Measurements from ENCODE around the gene ZC3HAV1L.
A peak's percentile ranks its signal among the peaks of the same experiment; 100 is the strongest.
"Not testable (repeated sequence)": the region's sequence is repeated elsewhere in the genome, so short reads cannot be mapped to it uniquely, and the experiment has no call there.

ZC3HAV1L gene

GRCh38 chr7:139016931-139017511, 18.8 kb downstream of the ZC3HAV1L start:
- peak; percentile 97 for DNase-seq (ENCODE audit: low spot score)

DNA sequence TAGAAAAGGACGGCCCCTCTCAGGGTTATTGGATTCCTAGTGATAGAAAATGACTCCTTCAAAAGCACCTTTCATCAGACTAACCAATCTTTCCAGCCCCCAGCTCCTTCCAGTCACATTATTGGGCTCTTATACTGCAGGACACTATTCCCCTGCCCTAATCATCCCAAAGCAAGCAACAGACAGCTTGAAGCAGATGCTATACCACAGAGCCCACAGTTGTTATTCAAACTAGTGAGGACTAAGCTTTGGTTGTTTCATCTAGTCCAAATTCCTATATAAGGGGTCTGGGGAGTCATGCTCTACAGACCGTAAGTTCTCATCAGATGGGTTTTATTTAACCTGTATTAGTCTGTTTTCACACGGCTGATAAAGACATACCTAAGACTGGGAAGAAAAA, 24.5 kb downstream of the ZC3HAV1L start:
- no peak for DNase-seq (ENCODE audit: low spot score)

- DNase-seq (ENCODE audit: low spot score): no peak
Measured at GRCh38 chr7:139004321-139005090, 31.3 kb downstream of the ZC3HAV1L start.

DNA sequence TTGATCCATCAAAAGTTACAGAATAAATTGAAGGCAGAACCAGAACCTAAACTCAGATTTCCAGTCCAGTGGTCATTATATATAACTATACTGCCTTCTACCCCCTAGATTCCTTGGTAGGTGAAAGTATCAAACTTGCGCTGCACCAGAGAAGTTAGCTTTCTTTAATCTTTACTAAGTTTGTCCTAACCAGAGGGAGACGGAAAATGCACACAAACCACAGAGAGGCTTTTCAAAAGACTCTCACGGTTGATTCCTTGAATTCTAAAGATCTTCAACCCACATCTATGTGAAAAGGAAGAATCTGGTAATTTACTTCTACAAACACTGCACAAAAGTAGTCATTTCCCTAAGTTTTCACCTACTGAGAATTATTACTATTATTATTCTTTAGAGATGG, 36.4 kb downstream of the ZC3HAV1L start:
- DNase-seq (ENCODE audit: low spot score): no peak

GRCh38 chr7:138992052-138992531, 43.8 kb downstream of the ZC3HAV1L start:
- no peak for DNase-seq (ENCODE audit: low spot score)

DNA sequence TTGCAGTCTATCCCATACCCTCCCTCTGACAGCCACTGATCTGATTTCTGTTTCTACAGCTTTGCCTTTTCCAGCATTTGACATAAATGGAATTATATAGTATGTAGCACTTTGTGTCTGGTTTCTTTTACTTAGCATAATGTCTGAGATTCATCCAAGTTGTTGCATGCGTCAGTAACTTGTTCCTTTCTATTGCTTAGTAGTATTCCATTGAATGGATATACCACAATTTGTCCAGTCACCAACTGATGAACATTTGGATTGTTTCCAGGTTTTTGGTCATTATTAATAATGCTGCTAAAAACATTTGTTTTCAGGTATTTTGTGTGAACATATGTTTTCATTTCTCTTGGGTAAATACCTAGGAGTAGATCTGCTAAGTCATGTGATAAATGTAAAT, 48.2 kb downstream of the ZC3HAV1L start:
- DNase-seq (ENCODE audit: low spot score): no peak

GRCh38 chr7:138982204-138982623, 53.6 kb downstream of the ZC3HAV1L start:
- DNase-seq (ENCODE audit: low spot score): no peak

DNA sequence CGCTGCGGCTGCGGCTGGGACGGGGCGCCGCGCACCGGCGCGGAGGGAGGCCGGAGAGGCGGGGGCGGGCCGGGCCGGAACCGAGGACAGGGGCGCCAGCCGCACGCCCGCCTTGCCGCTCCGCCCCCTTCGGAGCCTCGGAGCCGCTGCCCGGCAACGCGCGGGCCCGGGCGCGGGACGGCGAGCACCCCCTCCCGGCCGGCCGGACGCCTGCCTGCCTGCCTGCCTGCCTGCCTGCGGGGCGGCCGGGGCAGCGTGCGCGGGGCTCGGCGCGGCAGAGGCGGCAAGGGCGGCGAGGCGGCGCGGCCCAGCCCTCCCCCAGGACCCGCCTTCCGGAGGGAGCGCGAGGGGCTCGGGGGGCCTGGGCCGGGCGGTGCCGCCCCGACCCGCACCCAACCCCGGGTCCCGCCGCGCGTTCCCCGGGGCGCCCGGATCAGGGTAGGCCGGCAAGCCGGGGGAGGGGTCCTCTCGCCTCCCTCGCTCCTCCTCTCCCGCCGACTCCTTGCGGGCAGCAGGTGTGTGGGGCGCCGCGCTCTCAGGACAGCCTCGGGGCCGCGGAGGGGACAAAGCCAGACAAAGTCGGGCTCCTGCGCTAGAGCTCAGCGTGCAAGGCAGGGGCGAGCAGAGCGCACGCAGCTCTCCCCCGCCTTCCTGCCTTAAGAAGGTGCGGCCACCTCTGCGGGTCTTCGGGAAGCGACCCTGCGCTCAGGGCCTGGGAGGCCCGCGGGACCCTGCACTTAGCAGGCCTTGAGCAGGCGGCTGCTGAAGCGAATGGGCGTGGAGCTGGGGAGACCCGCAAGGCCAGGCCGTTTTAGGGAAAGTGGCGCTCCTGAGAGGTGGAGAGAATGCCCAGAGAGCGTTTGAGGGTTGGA, 54.3 kb downstream of the ZC3HAV1L start, which contains the start of gene KIAA1549:
Gene KIAA1549 (minus strand): TSS at position 58 of the 872 bp plus-strand sequence. CDS start 120 bp downstream, outside the sequence.
- DNase-seq (ENCODE audit: low spot score): peak; percentile 80

DNA sequence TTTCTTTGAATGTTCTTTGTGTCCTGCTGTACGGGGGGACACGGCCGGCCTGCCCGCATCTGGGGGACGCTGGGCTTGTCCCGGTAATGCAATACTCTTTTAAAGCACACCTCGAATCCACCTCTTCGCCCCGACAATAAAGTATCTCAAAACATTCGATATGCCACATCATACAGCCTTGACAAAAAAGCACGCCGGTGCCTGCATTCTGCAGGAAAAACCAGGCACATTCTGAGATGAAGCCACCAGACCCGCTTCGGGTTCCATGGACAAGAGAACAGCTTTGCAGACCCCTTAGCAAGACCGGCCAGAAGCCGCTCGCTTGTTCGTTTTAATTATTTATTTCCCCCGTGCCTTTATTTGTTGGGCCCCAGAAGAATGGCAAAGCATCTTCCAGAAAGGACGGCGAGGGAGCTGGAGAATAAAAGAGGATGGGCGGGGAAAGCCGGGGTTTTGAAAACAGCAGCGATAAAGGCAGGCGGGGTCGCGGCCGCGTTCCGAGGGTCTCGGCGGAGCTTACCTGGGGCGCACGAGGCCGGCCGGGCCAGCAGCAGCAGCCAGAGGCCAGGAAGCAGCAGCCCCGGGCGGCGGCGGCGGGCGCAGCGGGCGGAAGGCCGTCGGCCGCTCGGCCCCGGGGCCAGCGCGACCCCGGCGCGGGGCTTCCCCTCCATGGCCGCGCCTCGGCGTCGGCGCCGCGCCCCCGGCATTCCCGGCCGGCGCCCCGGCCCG, 55.1 kb downstream of the ZC3HAV1L start:
- DNase-seq (ENCODE audit: low spot score): no peak

GRCh38 chr7:138979988-138980562, 55.8 kb downstream of the ZC3HAV1L start:
- DNase-seq (ENCODE audit: low spot score): no peak

DNA sequence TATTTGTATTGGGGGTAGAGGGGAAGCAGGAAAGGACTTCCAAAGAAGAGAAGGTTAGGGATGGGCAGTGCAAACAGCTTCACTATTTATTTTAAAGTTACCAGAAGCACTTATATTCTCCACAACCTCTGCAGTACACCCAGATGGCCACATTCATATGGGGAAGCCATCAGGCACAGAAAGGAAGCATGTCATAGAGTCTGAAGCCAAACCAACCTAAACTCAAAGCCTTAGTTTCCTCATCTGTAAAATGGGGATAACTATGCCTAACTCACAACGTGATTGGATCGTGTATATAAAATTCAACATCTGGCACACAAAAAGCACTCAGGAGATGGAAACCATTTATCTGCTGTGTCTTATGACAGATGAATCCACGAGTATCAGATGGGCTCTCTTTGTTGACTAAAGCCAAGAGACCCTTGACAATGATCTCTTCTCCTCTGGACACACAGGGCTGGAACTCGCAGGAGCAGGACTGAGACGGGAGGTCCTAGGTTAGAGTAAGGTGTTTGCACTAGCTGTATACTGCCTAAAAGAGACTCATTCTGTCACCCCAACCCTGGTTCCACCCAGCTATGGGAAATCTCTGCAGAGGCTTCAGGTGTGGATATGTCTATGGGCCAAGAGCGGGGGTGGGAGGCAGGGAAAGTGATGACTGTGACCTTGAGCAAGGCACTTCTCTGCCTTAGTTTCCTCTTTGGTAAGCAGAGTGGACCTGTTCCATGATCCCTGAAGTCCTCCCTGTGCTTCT, 56.4 kb downstream of the ZC3HAV1L start:
- DNase-seq (ENCODE audit: low spot score): no peak

- no peak for DNase-seq (ENCODE audit: low spot score)
Measured at GRCh38 chr7:138978541-138979184, 57.2 kb downstream of the ZC3HAV1L start.

- DNase-seq (ENCODE audit: low spot score): not testable (repeated sequence)
Measured at GRCh38 chr7:138976161-138976560, 59.7 kb downstream of the ZC3HAV1L start.

Measured in COLO829 (cell line).